Measurements from ENCODE around the gene ZNF385A. TPM values are rescaled to one million over a fixed set of nuclear protein-coding genes. Genes with fewer than 3 reads are reported as not detected.
A peak's percentile ranks its signal among the peaks of the same experiment; 100 is the strongest.

The ZNF385A gene
- total and polyA plus RNA-seq, 2 of the 8 experiments (the other 6 are each of a cell fraction or from before 2014, with no cell fraction given): 5.2 to 14.3 TPM

GRCh38 chr12:54368025-54368708 is 16.4 kb downstream of the ZNF385A start:
- H3K4me3 ChIP-seq (ENCODE audit: extremely low read depth in 1 of 4, insufficient read depth in 2 of 4, low read depth in 3 of 4, low read length in 4 of 4): peak overlapping the region in 1 of 4 experiments; percentile 23; a peak in 1 of 8 replicates
- ChIA-PET POLR2A (ENCODE audit: partially characterized antibody) (interaction anchor here (0.5 to 4.0 kb wide), 14 partner anchors 10 to 149 kb away, joined by 3 to 19 read pairs (median 4); partner anchors contain the start of genes CBX5 and HNRNPA1), CTCF (ENCODE audit: partially characterized antibody) (interaction anchor here (0.8 to 3.4 kb wide), 39 partner anchors 9 to 562 kb away, joined by 3 to 39 read pairs (median 4); partner anchors contain the start of genes NFE2 and ZNF385A)
- peaks cover 0 to 16% (median 12%) of the 10 kb centered on the region in 4 experiments; a peak in 6 of 7 replicates for H3K27me3 ChIP-seq (replicated peaks in 1 of 4; ENCODE audit: control insufficient read depth in 3 of 4, extremely low read depth in 1 of 4, insufficient read depth in 3 of 4, low read length in 3 of 4)
- no peak overlapping the region for H2BK20ac ChIP-seq (ENCODE audit: low read length)
- no peak overlapping the region for H2BK120ac ChIP-seq (replicated peaks; ENCODE audit: low read depth, low read length)
- 0 out of 2 replicates have a peak overlapping the region, but pooled peaks have one; percentile 22 for H3K18ac ChIP-seq (ENCODE audit: extremely low read depth, low read length)
- TF ChIP-seq BACH1 (IDR thresholded peaks at IDR 0.05; ENCODE audit: low read length) (no peak), POLR2AphosphoS5 (IDR thresholded peaks at IDR 0.05; ENCODE audit: low read depth, low read length) (no peak), ZNF274 (IDR thresholded peaks at IDR 0.05; ENCODE audit: borderline replicate concordance, extremely low read depth, low read length) (no peak), POU5F1 (IDR thresholded peaks at IDR 0.05; ENCODE audit: low read depth, low read length) (no peak), JUN (IDR thresholded peaks at IDR 0.05; ENCODE audit: low read depth, low read length) (no peak), ASH2L (IDR thresholded peaks at IDR 0.05; ENCODE audit: low read length) (no peak), EZH2 (IDR thresholded peaks at IDR 0.05; ENCODE audit: low read depth, low read length, severe bottlenecking) (no peak)
- TF ChIP-seq, protein P1, sequence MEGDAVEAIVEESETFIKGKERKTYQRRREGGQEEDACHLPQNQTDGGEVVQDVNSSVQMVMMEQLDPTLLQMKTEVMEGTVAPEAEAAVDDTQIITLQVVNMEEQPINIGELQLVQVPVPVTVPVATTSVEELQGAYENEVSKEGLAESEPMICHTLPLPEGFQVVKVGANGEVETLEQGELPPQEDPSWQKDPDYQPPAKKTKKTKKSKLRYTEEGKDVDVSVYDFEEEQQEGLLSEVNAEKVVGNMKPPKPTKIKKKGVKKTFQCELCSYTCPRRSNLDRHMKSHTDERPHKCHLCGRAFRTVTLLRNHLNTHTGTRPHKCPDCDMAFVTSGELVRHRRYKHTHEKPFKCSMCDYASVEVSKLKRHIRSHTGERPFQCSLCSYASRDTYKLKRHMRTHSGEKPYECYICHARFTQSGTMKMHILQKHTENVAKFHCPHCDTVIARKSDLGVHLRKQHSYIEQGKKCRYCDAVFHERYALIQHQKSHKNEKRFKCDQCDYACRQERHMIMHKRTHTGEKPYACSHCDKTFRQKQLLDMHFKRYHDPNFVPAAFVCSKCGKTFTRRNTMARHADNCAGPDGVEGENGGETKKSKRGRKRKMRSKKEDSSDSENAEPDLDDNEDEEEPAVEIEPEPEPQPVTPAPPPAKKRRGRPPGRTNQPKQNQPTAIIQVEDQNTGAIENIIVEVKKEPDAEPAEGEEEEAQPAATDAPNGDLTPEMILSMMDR (IDR thresholded peaks at IDR 0.05; ENCODE audit: control extremely low read depth in 1 of 3, insufficient read depth in 1 of 3, low read depth in 1 of 3, low read length in 3 of 3): no peak
- H3K9me3 ChIP-seq (ENCODE audit: insufficient read depth in 2 of 2, low read depth in 1 of 2, low read length in 1 of 2): no peaks in the 10 kb centered on the region
- H3K79me1 ChIP-seq (ENCODE audit: low read depth, low read length): no peaks in the 10 kb centered on the region
- no peak overlapping the region for H3K23ac ChIP-seq (ENCODE audit: insufficient read length)
- no peak overlapping the region for H2BK5ac ChIP-seq (ENCODE audit: low read depth, low read length)
- no peak overlapping the region for H3K27ac ChIP-seq (ENCODE audit: low read depth, low read length)
- H3K56ac ChIP-seq (replicated peaks; ENCODE audit: insufficient read length, low read depth, low read length): no peak overlapping the region
- H3K9ac ChIP-seq (replicated peaks in 1 of 4; ENCODE audit: extremely low read depth in 1 of 4, low read depth in 3 of 4, low read length in 3 of 4): no peak overlapping the region
- no peak overlapping the region for H3K14ac ChIP-seq (ENCODE audit: insufficient read length)
- peaks cover 0 to 3% (median 2%) of the 10 kb centered on the region in 4 experiments; a peak in 3 of 8 replicates for H3K36me3 ChIP-seq (ENCODE audit: control insufficient read depth in 2 of 4, insufficient read depth in 4 of 4, low read length in 3 of 4)
- H3K4ac ChIP-seq (replicated peaks; ENCODE audit: insufficient read length, low read depth, low read length): no peak overlapping the region
- H3K23me2 ChIP-seq (ENCODE audit: low read depth, low read length): peaks cover 8% of the 10 kb centered on the region
- no peak overlapping the region for H2AFZ ChIP-seq (ENCODE audit: low read length)
- H2BK12ac ChIP-seq (ENCODE audit: low read depth, low read length): peak overlapping the region; percentile 62; the same call in 1 of the 2 replicates
- H4K91ac ChIP-seq (replicated peaks; ENCODE audit: insufficient read length, low read length): no peak overlapping the region
- H4K8ac ChIP-seq (ENCODE audit: extremely low read depth, insufficient read depth, low read length): no peak overlapping the region
- peaks cover 0 to 4% of the 10 kb centered on the region in 2 experiments for H4K20me1 ChIP-seq (replicated peaks in 1 of 2; ENCODE audit: control insufficient read depth in 1 of 2, insufficient read depth in 2 of 2, low read length in 2 of 2)
- WGBS, 2 experiments (ENCODE audit: extremely low coverage in 1 of 2, insufficient coverage in 1 of 2, insufficient read length in 1 of 2, insufficient replicate concordance in 2 of 2, low coverage in 1 of 2, low lambda C conversion rate in 2 of 2, missing lambda C conversion rate in 1 of 2): 30% methylated on average over 5 of the region's 5 CpGs; no CpG with 5 or more reads in 1 of the 2 experiments
- H4K5ac ChIP-seq (ENCODE audit: insufficient read length, low read depth, low read length): no peak overlapping the region
- H2BK15ac ChIP-seq (ENCODE audit: low read length): no peak overlapping the region
- no peak overlapping the region for H2AK5ac ChIP-seq (ENCODE audit: low read depth, low read length)
- FAIRE-seq (no peak), DNase-seq (ENCODE audit: low read depth in 1 of 2, low spot score in 2 of 2) (no peak)
- peak overlapping the region; percentile 64 to 74; a peak in 3 of 4 replicates for H3K4me2 ChIP-seq (ENCODE audit: insufficient read depth in 1 of 2, low read depth in 2 of 2, low read length in 2 of 2)
- H3K4me1 ChIP-seq (replicated peaks in 1 of 4; ENCODE audit: control insufficient read depth in 3 of 4, insufficient read depth in 4 of 4, low read length in 3 of 4): peaks cover 0 to 11% (median 6%) of the 10 kb centered on the region in 4 experiments; a peak in 5 of 7 replicates
- H3K79me2 ChIP-seq (ENCODE audit: control insufficient read depth in 1 of 2, insufficient read depth in 2 of 2, low read length in 2 of 2): no peaks in the 10 kb centered on the region
